GM18873 (cell line): ENCODE data around the gene HDAC9.

Experiments used
- ATAC-seq: cut with Tn5 transposase; IDR thresholded peaks from one replicate; pipeline ENCODE4 v1.9.1; 2021; ENCODE audit warnings: mild to moderate bottlenecking, moderate library complexity, moderate number of reproducible peaks; ENCODE audit not compliant: unreplicated experiment, low FRiP score

Gene HDAC9

DNA sequence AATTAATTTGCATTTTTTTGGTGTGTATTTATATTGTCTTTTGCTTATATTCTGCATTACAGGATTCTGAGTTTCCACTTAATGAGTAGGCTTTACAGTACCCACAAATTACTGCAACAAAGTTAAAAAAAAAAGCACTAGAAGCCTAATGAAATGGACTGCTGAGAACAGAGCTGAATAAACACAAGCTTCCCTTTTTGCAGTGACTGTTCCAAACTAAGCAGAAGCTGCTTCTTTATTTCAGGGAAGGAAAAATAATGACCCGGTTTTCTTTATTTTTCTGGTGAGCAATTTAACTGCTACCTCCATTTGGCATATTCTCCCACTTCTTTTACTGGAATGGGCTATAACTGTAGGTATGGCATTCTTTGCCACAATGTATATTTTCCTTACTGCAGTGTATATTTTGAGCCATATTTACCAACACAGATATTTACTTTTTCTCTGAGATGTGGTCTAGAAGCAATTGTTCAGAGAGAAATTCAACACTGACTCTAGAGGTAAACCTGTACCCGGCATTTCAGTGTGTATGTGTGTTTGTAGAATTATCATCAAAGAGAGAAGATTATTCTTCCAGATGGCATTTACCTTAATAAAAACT, 56.9 kb downstream of the HDAC9 start:
- ATAC-seq, result no peak

DNA sequence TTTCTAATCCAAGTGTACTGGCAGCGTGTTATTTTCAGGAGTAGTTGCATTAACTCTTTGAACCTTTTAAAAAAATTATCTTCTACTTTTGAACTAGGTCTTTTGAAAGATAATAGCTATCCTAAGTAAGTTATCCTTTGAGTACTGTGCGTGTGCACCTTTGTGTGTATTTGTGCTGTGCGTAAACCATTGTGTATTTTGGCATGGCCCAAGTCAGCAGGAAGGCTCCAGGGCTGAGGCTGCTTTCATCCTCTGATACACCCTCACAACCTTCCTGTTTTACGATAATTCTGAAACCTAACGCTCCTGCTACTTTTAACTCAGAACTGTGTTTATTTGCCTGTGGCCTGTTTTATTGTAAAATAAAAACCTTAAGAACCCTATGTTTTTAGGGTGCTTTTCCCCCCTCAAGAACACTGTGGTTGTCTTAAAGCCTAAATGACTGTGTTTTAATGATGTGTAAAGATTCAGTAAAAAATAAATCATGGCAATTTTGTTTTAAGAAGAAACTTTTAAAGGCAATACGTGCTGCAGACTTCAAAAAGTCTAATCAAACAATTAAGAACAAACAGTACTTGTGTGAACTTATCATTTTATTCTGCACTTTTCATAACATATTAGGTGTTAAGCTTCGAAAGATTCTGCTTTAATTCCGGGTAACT, 57.5 kb downstream of the HDAC9 start:
- ATAC-seq, result no peak

DNA sequence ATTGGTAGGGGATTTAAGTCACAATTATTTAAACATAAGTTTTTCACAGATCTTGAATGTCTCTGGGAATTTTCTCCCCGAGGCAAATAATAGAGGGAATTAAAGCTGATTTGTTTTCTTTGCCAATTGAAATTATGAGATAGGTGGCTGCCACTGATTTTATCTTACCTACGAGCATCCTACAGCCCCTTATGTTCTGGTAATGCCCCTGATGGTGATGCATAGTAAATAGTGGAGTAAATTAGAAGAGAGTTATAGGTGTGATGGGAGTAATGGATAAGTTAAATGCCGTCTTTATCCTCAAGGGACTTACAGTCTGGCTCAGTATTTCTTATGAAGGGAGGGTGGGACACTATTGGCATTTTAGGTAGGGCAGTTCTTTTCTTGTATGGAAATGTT, 58.1 kb downstream of the HDAC9 start:
- ATAC-seq, result no peak

DNA sequence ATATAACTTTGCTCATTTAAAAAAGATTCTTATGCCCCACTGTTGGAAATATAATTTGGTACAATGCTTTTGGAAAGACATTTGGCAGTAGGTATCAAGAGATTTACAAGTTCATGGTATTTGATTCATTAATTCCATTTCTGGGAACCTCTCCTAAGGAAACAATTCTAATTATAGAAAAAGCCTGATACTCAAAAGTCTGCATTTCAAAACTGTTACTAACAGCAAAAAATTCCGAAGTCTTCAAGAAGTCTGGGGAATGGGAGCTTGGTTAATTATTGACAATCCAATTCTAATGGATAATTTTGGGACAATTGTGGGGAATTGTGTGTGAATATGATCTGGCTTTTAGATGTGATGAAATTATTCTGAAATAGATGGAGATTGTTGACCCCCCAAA, 59.6 kb downstream of the HDAC9 start:
- no peak for ATAC-seq

DNA sequence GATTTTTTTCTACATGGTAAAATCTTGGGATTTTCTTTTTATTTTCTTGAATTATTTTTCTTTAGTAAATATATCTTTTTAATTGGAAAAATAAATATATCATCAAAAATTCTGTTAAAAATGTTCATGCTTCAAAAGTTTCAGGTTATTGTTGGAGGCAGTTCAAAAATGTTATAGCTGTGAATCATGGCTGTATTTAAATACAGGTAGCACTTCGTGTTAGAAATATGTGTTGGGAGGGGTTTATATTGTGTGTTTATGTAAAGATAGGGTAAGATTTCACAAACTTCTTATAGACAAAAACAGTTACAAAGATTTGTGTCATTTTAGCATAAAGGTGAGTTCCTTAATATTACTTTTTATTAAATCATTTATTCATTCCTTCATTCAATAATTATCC, 60.4 kb downstream of the HDAC9 start:
- ATAC-seq, result no peak

DNA sequence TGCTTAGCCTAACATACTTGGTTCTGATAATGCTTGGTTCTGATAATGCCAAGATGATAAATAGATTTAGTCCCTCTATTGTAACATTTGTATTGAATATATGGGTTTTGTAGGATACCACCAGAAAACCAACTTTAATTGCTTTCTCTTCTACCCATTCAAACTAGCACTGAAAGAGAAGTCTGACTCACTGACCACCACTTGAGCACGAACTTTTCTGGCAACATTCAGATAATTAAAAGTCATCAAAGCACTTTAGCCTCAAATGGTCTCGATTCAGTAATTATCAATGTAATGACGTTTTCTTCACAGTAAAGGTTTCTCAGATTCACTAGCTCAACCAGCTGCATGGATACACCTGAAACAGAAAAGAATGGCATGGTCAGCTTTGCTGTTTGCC, 63.0 kb downstream of the HDAC9 start:
- ATAC-seq, result no peak

DNA sequence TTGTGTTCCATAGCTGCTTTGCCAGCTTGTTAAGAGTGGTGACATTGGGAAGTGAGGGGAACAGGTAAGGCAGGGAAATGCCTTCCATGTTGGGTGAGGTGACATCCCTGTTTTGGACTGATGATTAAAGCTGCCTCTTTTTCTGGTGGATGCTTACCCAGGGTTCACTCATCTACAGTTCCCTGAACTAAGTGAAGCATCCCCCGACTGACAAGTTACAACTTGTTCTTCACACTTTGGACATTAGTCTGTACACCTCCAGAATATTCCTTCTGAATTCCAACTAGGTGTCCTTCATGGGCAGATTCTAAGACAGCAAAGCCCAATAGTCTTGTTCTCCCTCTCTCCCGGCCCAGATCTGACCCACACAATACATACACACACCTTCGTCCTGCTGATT, 63.4 kb downstream of the HDAC9 start:
- no peak for ATAC-seq

DNA sequence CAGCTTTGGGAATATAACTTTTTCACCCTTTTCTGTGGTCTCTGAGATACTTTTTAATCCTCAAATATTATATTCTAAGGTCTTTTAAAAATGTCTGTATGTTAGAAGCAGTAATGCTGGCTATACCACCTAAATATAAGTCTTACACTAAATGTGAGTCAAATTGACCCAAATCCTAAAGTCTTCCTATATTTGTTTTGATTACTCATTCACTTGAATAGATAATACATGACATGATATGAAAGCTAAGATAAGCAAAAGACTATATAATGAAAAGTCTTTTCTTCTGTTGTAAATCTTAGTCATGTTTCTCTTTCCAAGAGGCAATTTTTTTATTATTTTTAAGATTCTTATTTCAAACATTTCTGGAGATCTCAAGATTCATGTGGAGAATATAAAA, 64.2 kb downstream of the HDAC9 start:
- no peak for ATAC-seq

DNA sequence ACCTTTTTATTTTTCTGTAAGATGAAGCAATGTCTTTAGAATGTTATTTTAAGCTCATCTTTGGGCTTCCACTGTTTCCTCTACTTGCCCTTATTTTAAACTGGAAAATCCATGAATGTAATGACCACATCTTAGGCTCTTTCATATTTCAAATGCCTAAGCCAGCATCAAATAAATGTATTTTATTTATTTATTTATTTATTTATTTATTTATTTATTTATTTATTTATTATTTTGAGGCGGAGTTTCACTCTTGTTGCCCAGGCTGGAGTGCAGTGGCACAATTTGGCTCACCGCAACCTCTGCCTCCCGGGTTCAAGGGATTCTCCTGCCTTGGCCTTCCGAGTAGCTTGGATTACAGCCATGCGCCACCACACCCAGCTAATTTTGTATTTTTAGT, 69.2 kb downstream of the HDAC9 start:
- ATAC-seq, result no peak

DNA sequence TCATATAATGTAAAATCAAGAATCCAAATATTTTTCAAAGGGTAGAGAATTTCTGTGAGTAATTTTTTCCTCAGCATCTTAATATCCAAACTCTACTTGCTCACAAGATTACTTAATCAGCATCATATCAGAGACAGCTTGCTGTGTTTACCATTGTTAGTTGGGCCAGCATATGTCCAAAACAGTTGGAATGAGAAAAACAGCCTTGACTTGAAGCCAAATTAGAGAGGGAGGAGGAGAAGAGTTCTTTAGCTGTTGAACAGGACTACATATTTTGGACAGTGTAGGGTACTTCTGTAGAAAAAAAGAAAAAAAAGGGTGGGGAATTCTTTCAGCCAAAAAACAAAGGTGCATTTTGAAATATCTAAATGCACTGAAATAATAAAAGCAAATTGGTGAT, 69.8 kb downstream of the HDAC9 start:
- no peak for ATAC-seq

DNA sequence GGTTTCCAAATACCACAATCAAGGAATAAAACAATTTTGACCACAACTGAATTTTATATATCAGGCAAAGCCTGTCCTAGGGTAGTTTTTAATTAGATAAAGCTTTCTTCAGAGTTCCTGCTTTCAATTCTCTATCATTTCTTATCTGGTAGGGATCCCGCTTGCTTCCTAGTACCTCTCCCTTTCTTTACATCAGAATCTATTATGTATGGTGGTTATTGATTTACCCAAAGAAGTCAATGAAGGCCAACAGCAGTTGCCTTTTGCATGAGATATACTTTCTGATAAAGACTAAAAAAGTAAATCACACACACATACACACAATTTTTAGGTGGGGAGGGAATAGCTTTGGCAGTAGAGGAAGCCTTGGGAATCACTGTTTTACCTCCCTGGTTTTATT, 70.7 kb downstream of the HDAC9 start:
- no peak for ATAC-seq

DNA sequence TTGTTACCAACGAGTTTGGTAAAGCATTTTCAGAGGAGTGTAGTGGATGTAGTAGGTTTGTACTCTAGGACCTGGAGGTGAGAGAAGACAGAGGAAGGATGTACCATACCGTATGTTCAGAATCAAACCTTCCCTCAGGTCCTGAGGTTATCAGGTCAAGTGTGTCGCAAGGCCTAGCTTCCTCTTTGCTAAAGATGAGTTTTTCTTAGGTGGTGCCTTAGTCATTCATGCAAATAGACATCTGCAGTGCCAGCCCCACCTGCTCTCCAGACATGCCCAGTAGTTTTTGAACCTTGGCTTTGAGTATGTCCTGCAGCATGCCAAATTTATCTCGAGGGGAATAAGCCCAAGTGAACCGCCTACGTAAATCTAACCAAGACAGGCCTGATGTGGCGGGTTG, 71.3 kb downstream of the HDAC9 start:
- ATAC-seq, result peak; percentile 91

DNA sequence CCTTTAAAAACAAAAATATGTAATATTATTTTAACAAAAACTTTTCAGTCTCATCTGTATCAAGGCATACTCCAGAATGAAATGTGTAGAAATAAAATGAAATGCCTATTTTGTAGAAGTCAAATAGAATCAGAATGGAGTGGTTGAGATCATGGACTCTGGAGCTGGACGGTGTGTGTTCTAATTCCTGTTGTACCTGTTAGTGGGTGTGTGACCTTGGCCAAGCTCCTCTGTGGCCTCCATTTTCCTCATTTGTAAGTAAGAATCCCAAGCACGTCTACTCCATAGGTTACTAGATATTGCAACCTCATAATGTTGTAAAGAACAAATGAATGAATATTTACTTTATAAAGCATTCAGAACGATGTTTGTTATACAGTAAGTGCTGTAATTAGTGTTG, 74.9 kb downstream of the HDAC9 start:
- ATAC-seq, result no peak

DNA sequence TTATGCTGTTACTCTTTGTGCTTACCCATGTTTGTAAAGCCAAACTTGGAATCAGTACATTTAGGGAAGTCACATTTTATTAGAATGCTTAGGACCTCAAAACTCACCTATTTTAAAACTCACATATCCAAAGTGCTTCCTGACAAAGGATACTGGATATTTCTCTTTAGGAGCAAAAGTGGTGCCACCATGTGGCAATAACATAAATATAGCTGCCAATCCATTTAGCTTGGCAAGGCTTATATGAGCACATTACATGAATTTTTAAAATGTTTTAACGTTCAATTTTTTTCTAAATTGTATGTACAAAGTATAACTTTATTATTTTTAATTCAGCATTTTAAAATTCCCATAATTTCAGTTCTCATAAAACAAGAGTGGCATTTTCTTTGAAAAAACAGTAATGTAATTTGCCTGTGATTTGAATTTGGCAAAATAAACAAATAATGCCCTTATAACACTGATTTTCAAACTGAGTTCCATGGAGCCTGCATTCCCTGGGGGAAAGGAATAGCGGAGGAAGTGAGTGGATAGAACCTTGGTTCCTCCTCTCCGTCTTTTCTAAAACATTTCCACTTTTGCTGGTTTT, 75.4 kb downstream of the HDAC9 start:
- ATAC-seq, result no peak

DNA sequence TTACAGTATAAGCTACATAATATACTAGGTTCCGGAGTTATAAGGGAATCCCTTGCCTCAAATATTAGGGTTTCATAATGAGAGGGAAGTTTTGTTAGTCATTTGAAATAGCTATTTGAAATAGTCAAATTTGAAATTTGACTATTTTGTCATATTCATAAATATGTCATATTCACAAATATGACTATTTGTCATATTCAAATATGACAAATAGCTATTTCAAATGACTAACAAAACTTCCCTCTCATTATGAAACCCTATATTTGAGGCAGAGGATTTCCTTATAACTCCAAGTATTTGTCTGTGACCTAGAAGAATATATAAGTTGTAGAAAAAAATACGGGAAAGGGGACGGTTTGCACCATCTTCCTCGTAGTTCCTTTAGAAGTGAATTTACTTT, 76.6 kb downstream of the HDAC9 start:
- no peak for ATAC-seq

DNA sequence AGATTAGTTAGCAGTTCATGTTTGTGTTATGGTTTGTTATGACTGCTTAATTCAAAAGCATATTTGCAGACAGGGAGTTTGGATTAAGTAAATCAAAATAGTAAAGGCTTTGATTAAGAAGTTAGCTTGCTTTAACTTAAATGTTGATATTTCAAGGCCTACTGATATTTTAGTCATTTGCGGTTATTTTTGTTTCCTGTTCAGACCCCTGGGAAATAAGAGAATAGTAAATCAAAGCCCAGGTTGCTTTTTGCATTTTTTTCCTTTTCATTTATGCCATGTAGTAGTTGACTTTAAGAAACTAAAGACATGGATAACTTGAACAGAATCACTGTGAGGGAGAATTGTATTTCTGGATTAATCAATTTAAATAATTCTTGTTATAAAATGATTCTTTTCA, 77.3 kb downstream of the HDAC9 start:
- ATAC-seq, result no peak

DNA sequence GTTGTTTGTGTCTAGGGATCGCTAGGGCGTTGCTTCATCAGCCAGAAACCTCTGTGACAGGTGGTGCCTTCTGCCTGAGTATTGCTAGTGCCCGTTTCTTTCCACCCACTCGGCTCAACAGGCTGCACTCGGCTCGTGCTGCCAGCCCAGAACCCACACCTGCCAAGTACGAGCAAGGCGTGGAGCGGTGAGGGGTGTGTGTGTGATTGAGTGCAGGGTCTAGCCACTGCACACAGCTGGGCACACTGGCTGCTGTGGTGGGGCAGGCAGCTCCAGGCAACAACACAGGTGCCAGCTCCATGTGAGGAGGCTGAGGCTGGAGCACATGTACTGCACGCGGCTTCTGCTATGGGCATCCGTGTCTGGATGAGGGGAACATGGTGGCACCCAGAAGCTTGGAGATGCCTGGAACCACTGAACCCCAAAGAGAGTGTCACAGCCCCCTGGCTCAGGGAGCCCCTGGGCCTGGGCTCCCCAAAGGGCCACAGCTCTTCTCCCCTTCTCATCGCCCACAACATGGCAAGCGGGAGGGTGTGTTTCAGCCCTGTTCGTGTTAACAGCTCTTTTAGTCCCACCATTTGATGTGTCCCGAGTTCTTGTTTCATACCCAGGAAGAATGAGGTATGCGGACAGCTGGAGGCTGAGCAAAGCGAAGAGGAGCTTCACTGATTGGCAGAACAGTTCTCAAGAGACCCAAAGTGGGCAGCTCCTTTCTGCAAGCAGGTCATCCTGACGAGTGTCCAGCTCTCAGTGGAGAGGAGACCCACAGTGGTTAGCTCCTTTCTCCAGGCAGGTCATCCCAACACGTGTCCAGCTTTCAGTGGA, 78.1 kb downstream of the HDAC9 start:
- no peak for ATAC-seq

DNA sequence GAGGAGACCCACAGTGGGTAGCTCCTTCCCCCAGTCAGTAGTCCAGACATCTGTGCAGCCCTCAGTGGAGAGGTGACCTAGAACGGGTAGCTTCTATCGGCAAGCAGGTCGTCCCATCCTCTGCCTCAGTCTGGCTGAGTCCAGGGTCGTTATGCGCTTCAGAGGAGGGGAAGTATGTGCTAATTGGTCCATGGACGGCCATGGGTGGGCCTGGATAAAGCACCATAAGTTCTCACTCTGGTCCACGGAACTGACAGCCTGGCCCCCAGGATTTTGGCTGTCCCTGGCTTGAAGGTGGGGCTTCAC, 78.6 kb downstream of the HDAC9 start:
- no peak for ATAC-seq

DNA sequence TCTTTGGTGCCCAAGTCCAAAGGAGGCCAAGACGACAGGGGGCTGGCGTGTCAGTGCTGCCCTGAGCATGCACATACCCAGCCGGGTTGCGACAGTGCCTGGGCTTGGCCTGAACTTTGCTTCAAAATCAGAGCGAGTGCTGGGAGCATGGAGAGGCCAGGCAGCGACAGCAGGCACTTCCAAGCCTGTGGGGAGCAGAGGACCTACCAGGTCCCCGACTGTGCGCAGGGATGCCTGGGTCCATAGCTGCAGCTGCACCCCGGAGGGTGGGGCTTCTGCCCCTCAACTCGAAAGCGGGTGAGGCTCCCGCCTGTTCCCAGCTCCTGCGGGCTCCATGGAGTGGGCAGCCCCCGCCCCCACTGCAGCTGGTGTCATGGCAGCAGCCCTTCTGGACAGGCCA, 79.1 kb downstream of the HDAC9 start:
- ATAC-seq, result no peak

DNA sequence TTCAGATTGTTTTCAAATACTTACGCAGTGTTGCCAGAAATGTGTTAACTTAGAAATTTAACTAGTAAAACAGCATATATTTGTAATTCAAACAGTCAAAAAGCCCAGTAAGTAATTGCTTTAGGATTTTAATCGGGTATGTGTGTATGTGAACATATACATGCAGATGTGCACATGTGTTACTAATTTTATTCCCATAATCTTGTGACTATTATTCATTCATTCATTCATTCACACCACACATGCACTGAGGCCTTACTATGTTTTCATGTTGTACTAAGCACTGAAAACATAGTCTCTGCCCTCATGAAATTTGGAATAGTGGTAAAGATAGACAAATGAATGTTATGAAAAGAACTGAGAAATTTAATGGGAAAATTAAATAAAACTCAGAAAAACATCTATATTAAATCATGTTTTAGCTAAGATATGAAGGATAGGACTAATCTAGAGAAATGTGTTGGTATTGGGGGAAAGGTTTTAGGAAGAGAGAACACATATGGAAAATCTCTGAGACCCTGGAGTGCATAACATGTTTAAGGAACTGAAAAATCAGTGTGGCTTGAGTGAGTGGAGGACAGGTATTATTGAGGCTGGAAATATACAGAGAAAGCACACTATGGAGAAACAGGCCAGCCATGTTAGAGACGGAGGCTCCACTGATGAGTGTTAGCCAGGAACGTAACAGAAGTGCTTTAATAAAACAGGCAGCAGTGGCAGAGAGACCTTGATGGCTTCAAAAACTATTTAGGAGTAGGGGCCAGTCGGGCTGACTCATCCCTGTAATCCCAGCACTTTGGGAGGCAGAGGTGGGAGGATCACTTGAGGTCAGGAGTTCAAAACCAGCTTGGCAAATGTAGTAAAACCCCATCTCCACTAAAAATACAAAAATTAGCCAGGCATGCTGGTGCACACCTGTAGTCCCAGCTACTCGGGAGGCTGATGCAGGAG, 80.3 kb downstream of the HDAC9 start:
- ATAC-seq, result no peak
